ENCODE measurements around the gene FBXO36.

The FBXO36 gene

GRCh38 chr2:229974266-229974665 is 52.0 kb downstream of the FBXO36 start:
- DNase-seq, result no peak

- no peak for DNase-seq
Measured at GRCh38 chr2:229980431-229981184, 58.3 kb downstream of the FBXO36 start.

- DNase-seq, result no peak
Measured at GRCh38 chr2:229993236-229993635, 70.9 kb downstream of the FBXO36 start.

GRCh38 chr2:229996320-229996719 is 74.0 kb downstream of the FBXO36 start:
- no peak for DNase-seq

- DNase-seq, result no peak
Measured at GRCh38 chr2:229997565-229997964, 75.3 kb downstream of the FBXO36 start.

- DNase-seq, result no peak
Measured at GRCh38 chr2:230000118-230000841, 78.0 kb downstream of the FBXO36 start.

- peak; percentile 66 for DNase-seq
Measured at GRCh38 chr2:230007931-230008707, 85.8 kb downstream of the FBXO36 start.

GRCh38 chr2:230008708-230009066 is 86.4 kb downstream of the FBXO36 start:
- DNase-seq, result no peak

- no peak for DNase-seq
Measured at GRCh38 chr2:230010501-230010900, 88.2 kb downstream of the FBXO36 start.

- DNase-seq, result no peak
Measured at GRCh38 chr2:230011617-230012016, 89.3 kb downstream of the FBXO36 start.

GRCh38 chr2:230012267-230012884 is 90.1 kb downstream of the FBXO36 start:
- no peak for DNase-seq

GRCh38 chr2:230016844-230017243 is 94.5 kb downstream of the FBXO36 start:
- DNase-seq, result no peak

GRCh38 chr2:230018153-230018552 is 95.8 kb downstream of the FBXO36 start:
- no peak for DNase-seq

GRCh38 chr2:230019742-230020141 is 97.4 kb downstream of the FBXO36 start:
- no peak for DNase-seq

GRCh38 chr2:230023313-230023712 is 101.0 kb downstream of the FBXO36 start:
- no peak for DNase-seq

GRCh38 chr2:230042195-230042594 is 119.9 kb downstream of the FBXO36 start:
- DNase-seq, result no peak

GRCh38 chr2:230043025-230043424 is 120.7 kb downstream of the FBXO36 start:
- DNase-seq, result no peak

GRCh38 chr2:230043461-230043860 is 121.2 kb downstream of the FBXO36 start:
- DNase-seq, result no peak

GRCh38 chr2:230046491-230046890 is 124.2 kb downstream of the FBXO36 start:
- DNase-seq, result no peak

- DNase-seq, result no peak
Measured at GRCh38 chr2:230048010-230048671, 125.8 kb downstream of the FBXO36 start.

- DNase-seq, result no peak
Measured at GRCh38 chr2:230050136-230050535, 127.8 kb downstream of the FBXO36 start.

- no peak for DNase-seq
Measured at GRCh38 chr2:230052299-230052698, 130.0 kb downstream of the FBXO36 start.
